Subcutaneous abdominal adipose tissue (tissue), 5 donors: ENCODE results near the gene GRSF1.
A peak's percentile ranks its signal among the peaks of the same experiment; 100 is the strongest.
"Not testable (repeated sequence)": the region's sequence is repeated elsewhere in the genome, so short reads cannot be mapped to it uniquely, and the experiment has no call there.

Experiments
- H3K27ac ChIP-seq: one replicate; pipeline ENCODE4 v1.7.0; 2013; ENCODE audit warnings: low read depth, mild to moderate bottlenecking, inconsistent platforms, low read length, moderate library complexity
- H3K27me3 ChIP-seq, 5 donors: one replicate each; pipeline ENCODE4 v1.7.0; 2013; ENCODE audit warnings: low read length in 5 of 5, inconsistent platforms in 1 of 5; ENCODE audit not compliant: control insufficient read depth in 5 of 5, insufficient read depth in 4 of 5
- H3K36me3 ChIP-seq, 5 donors: one replicate each; pipeline ENCODE4 v1.7.0; 2013; ENCODE audit warnings: low read length in 5 of 5; ENCODE audit not compliant: control insufficient read depth in 5 of 5, insufficient read depth in 5 of 5
- H3K4me1 ChIP-seq, 5 donors: one replicate each; pipeline ENCODE4 v1.7.0; 2013; ENCODE audit warnings: low read length in 5 of 5, mild to moderate bottlenecking in 3 of 5, moderate library complexity in 1 of 5; ENCODE audit not compliant: control insufficient read depth in 5 of 5, insufficient read depth in 5 of 5
- H3K4me3 ChIP-seq, 5 donors: one replicate each; pipeline ENCODE4 v1.7.0; 2013; ENCODE audit warnings: low read length in 5 of 5, low read depth in 1 of 5
- H3K9ac ChIP-seq, 5 donors: one replicate each; pipeline ENCODE4 v1.7.0; 2013; ENCODE audit warnings: low read length in 5 of 5, mild to moderate bottlenecking in 4 of 5, moderate library complexity in 3 of 5
- H3K9me3 ChIP-seq, 5 donors: one replicate each; pipeline ENCODE4 v1.7.0; 2013; ENCODE audit warnings: low read length in 5 of 5; ENCODE audit not compliant: control insufficient read depth in 5 of 5
- donor health status: healthy.
- donor health status: healthy.
- donor health status: healthy.
- donor health status: healthy.
- donor health status: healthy.

The GRSF1 gene

GRCh38 chr4:70858454-70858853 is 18.8 kb upstream of the GRSF1 start:
- H3K4me1 ChIP-seq: no peaks in the 10 kb centered on the region
- no peak overlapping the region for H3K9ac ChIP-seq
- H3K9me3 ChIP-seq: no peaks in the 10 kb centered on the region
- H3K4me3 ChIP-seq: no peak overlapping the region
- no peaks in the 10 kb centered on the region for H3K27me3 ChIP-seq
- H3K36me3 ChIP-seq: no peaks in the 10 kb centered on the region
- no peak overlapping the region for H3K27ac ChIP-seq

- no peaks in the 10 kb centered on the region for H3K27me3 ChIP-seq
- H3K27ac ChIP-seq: no peak overlapping the region
- H3K9me3 ChIP-seq: no peaks in the 10 kb centered on the region
- H3K4me3 ChIP-seq: no peak overlapping the region
- H3K9ac ChIP-seq: no peak overlapping the region
- H3K36me3 ChIP-seq: no peaks in the 10 kb centered on the region
- H3K4me1 ChIP-seq: no peaks in the 10 kb centered on the region
Measured at GRCh38 chr4:70855464-70855863, 15.8 kb upstream of the GRSF1 start.

- Histone ChIP-seq H3K9me3 (no peaks in the 10 kb centered on the region), H3K4me3 (no peak overlapping the region), H3K27me3 (no peaks in the 10 kb centered on the region), H3K9ac (no peak overlapping the region), H3K4me1 (no peaks in the 10 kb centered on the region), H3K36me3 (no peaks in the 10 kb centered on the region), H3K27ac (no peak overlapping the region)
Measured at GRCh38 chr4:70849291-70849690, 9.6 kb upstream of the GRSF1 start.

- no peak overlapping the region for H3K9ac ChIP-seq
- H3K4me1 ChIP-seq: peaks cover 0 to 2% (median 0%) of the 10 kb centered on the region in 5 donors
- no peaks in the 10 kb centered on the region for H3K36me3 ChIP-seq
- H3K27ac ChIP-seq: no peak overlapping the region
- no peaks in the 10 kb centered on the region for H3K27me3 ChIP-seq
- no peak overlapping the region for H3K4me3 ChIP-seq
- H3K9me3 ChIP-seq: no peaks in the 10 kb centered on the region
Measured at GRCh38 chr4:70844180-70844579, 4.5 kb upstream of the GRSF1 start.

GRCh38 chr4:70842761-70843435 is 3.2 kb upstream of the GRSF1 start:
- Histone ChIP-seq H3K9ac (no peak overlapping the region), H3K4me1 (peaks cover 3 to 14% (median 9%) of the 10 kb centered on the region in 5 donors), H3K9me3 (no peaks in the 10 kb centered on the region), H3K27me3 (no peaks in the 10 kb centered on the region), H3K36me3 (no peaks in the 10 kb centered on the region), H3K4me3 (no peak overlapping the region), H3K27ac (no peak overlapping the region)

- no peak overlapping the region for H3K4me3 ChIP-seq
- peaks cover 3 to 16% (median 13%) of the 10 kb centered on the region in 5 donors for H3K4me1 ChIP-seq
- no peaks in the 10 kb centered on the region for H3K27me3 ChIP-seq
- no peaks in the 10 kb centered on the region for H3K36me3 ChIP-seq
- no peaks in the 10 kb centered on the region for H3K9me3 ChIP-seq
- H3K9ac ChIP-seq: no peak overlapping the region
- H3K27ac ChIP-seq: no peak overlapping the region
Measured at GRCh38 chr4:70841951-70842350, 2.3 kb upstream of the GRSF1 start.

DNA sequence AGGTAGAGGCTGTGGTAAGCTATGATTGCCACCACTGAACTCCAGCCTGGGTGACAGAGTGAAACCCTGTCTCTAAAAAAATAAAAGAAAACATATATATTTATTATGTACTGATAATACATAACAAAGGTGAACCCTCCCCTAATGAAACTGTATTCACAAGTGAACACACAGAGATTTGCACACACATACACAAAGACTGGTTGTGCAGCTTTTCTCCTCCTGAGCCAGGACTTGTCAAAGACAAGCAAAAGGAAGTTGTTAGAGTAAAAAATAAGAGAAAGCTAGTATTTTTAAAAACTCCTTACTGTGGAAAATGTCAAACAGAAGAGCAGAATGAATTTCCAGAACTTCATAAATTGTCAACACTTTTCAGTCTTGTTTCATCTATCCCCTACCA is 1.5 kb upstream of the GRSF1 start:
- no peaks in the 10 kb centered on the region for H3K27me3 ChIP-seq
- no peak overlapping the region for H3K27ac ChIP-seq
- no peaks in the 10 kb centered on the region for H3K36me3 ChIP-seq
- H3K9me3 ChIP-seq: no peaks in the 10 kb centered on the region
- H3K4me1 ChIP-seq: peaks cover 3 to 21% (median 20%) of the 10 kb centered on the region in 5 donors
- H3K9ac ChIP-seq: peak overlapping the region in 1 of 5 donors; percentile 4
- no peak overlapping the region for H3K4me3 ChIP-seq

- H3K27me3 ChIP-seq, H3K9ac ChIP-seq, H3K4me3 ChIP-seq, H3K36me3 ChIP-seq, H3K27ac ChIP-seq, H3K9me3 ChIP-seq: not testable (repeated sequence)
- H3K4me1 ChIP-seq: peaks cover 3 to 22% (median 20%) of the 10 kb centered on the region in 5 donors
Measured at GRCh38 chr4:70840631-70841030, 941 bp upstream of the GRSF1 start.

GRCh38 chr4:70840137-70840536 is 447 bp upstream of the GRSF1 start:
- peak overlapping the region in 2 of 5 donors; percentile 26 to 29 for H3K4me3 ChIP-seq
- H3K27me3 ChIP-seq, H3K27ac ChIP-seq, H3K9ac ChIP-seq, H3K9me3 ChIP-seq, H3K36me3 ChIP-seq: not testable (repeated sequence)
- H3K4me1 ChIP-seq: peaks cover 3 to 22% (median 20%) of the 10 kb centered on the region in 5 donors

GRCh38 chr4:70838666-70839588 is 763 bp downstream of the GRSF1 start:
- peaks cover 3 to 22% (median 20%) of the 10 kb centered on the region in 5 donors for H3K4me1 ChIP-seq
- H3K9me3 ChIP-seq: no peaks in the 10 kb centered on the region
- H3K36me3 ChIP-seq: peaks cover 2 to 11% (median 8%) of the 10 kb centered on the region in 5 donors

More at GRCh38 chr4:70838666-70839588, 763 bp downstream of the GRSF1 start:
- Histone ChIP-seq H3K4me3 (peak overlapping the region; percentile 77 to 89 (median 87)), H3K27me3 (no peaks in the 10 kb centered on the region), H3K9ac (peak overlapping the region; percentile 78 to 92 (median 89)), H3K27ac (peak overlapping the region; percentile 81)
